GM18508 (cell line): ENCODE measurements around the gene NFX1.
"Not testable (repeated sequence)": the region's sequence is repeated elsewhere in the genome, so short reads cannot be mapped to it uniquely, and the experiment has no call there.

Experiments used
- ATAC-seq: cut with Tn5 transposase; IDR thresholded peaks from one replicate; pipeline ENCODE4 v1.9.1; 2021; ENCODE audit warnings: moderate number of reproducible peaks; ENCODE audit not compliant: insufficient read depth, unreplicated experiment

The NFX1 gene

GRCh38 chr9:33306037-33306436 lies 15.7 kb downstream of the NFX1 start:
- ATAC-seq: no peak

DNA sequence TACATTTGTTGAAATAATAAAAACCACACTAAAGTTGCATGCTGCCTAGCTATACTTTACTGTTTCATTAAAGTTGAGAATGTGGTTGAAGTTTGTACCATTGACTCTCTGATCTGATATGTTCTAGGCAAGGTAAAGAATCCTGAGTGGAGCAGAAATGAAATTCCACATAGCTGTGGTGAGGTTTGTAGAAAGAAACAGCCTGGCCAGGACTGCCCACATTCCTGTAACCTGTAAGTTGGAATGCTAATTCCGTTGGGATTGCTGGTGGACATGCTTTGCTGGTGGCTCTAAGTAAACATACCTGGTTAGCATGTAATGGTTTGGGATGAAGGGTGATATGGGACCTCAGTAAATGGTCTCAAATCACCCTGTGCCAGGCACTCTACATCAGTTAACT lies 16.8 kb downstream of the NFX1 start:
- ATAC-seq: no peak

DNA sequence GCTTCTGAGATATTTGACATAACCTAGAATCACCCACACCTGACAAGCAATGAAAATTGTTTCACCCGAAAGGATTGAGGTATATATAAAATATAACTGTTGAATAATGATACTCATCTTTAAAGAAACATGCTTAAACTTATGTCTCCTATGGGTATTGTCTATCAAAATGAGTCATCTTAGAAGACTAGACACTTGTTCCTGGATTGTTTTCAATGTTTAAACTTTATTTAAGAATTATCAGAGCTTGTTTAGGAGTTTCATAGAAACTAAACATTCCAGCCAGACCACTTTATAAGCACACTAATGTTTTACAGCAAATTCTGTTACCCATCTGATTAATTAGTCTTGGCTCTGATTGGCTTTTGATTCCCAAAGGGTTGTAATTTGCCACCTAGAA lies 19.6 kb downstream of the NFX1 start:
- no peak for ATAC-seq

DNA sequence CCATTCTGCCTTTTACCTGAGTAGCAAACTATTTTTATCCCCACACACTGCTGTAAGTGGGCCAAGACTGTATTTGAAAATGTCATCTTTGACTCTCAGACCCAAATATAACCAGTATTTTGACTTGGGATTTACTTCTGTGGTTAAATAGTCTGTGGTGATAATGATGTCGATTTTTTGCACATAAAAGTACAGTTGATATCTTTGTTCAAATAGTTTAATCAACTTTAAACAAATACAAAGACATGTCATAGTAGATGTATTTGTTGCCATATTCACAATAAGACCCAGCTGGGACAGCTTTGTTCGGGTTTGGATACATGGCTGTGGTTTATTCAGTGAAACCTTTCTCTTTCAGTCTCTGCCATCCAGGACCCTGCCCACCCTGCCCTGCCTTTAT lies 20.4 kb downstream of the NFX1 start:
- no peak for ATAC-seq

- ATAC-seq: no peak
These were observed 21.6 kb downstream of the NFX1 start for GRCh38 chr9:33311953-33312352.

DNA sequence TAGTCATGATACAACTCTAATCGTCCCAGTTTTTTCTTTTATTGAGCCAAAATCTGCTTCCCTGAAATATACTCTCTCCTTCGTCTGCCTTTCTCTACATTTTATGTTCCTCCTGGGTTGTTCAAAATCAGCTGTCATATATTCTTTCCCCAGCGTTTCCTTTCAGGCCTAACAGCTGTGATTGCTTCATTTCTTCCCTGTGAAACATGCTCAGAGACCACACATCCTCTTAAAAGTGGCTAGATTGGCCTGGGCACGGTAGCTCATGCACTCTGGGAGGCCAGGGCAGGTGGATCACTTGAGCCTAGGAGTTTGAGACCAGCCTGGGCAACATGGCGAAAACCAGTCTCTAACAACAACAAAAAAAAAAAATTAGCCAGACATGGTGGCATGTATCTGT lies 25.1 kb downstream of the NFX1 start:
- no peak for ATAC-seq

- ATAC-seq: not testable (repeated sequence)
These were observed 26.8 kb downstream of the NFX1 start for GRCh38 chr9:33317136-33317535.

- ATAC-seq: no peak
These were observed 27.9 kb downstream of the NFX1 start for GRCh38 chr9:33318225-33318624.

DNA sequence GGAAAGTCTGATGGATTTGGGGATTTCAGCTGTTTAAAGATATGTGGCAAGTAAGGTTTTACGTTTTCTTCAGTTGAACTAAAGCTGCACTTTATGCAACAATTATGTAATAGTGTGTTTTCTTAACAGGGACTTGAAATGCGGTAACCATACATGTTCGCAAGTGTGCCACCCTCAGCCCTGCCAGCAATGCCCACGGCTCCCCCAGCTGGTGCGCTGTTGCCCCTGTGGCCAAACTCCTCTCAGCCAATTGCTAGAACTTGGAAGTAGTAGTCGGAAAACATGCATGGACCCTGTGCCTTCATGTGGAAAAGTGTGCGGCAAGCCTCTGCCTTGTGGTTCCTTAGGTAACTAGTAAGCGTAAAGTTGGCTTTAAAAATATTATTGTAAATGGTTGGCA lies 28.5 kb downstream of the NFX1 start:
- no peak for ATAC-seq

DNA sequence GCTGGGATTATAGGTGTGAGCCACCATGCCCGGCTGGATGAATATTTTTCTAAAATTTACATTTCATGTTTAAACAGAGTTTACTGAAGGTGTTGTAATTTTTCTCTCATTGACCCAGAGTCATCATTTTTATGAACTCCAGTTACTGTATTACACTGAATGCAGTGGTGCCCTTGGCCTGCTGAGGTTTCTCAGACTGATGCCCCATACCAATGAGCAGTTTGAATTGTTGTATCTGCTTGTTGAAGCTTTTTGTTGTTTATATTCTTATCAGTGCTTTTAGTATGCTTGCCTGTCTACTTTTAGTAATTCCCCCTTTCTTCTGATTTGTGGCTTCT lies 29.9 kb downstream of the NFX1 start:
- ATAC-seq: no peak

- ATAC-seq: no peak
These were observed 30.4 kb downstream of the NFX1 start for GRCh38 chr9:33320568-33321261.

DNA sequence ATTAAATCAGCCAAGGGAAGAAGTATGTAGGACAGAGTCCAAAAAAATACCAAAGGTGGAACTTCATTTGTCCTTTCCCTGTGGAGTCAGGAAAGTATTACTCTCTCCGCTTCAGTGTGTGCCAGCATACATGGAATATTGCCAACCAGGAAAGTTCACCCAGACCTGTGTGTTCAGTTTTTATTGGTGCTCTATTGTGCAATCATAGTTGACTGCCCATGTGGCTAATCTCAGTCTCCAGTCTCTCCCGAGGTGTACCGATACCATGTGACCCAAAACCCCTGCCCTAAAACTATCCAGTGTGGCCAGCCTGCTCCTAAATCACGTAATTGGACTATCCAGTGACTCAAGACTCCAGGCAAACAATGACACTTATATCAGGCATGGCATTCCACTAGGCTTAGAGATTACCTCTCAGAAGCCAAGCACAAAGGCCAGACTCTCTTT lies 38.8 kb downstream of the NFX1 start:
- ATAC-seq: no peak

DNA sequence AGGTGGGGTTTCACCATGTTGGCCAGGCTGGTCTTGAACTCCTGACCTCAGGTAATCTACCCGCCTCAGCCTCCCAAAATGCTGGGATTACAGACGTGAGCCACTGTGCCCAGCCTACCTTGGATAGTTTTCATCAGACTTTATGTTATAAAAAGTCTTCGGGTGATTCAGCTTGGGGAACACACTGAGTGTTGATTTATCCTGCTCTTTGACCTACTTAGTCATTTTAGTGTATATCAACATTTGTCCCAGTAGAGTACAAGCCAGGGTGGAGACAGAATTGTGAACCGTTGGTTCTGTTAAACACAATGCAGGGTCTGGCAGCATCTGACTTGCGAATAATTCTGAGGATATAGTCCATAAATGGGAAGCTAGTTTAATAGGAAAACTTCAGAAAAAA lies 39.7 kb downstream of the NFX1 start:
- no peak for ATAC-seq

GRCh38 chr9:33331377-33331891 lies 41.1 kb downstream of the NFX1 start:
- no peak for ATAC-seq

DNA sequence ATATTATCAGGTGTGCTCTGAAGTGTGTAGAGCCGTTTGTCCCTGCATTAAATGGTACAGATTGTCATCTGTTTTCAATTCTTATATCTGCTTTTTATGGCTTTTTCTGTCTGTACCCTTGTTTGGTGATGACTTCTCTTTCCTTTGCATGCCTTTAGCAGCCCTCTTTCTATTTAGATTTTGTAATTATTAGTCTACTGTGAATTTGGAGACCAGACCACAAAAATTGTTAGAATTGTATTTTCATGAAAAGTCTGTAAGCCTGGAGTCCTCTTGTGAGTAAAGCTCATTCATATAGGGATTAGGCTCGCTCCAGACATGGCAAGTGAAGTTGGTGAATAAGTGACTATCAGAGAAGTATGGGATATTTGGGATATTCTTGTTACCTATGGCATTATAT lies 41.7 kb downstream of the NFX1 start:
- ATAC-seq: no peak

- ATAC-seq: not testable (repeated sequence)
These were observed 42.6 kb downstream of the NFX1 start for GRCh38 chr9:33332956-33333355.

DNA sequence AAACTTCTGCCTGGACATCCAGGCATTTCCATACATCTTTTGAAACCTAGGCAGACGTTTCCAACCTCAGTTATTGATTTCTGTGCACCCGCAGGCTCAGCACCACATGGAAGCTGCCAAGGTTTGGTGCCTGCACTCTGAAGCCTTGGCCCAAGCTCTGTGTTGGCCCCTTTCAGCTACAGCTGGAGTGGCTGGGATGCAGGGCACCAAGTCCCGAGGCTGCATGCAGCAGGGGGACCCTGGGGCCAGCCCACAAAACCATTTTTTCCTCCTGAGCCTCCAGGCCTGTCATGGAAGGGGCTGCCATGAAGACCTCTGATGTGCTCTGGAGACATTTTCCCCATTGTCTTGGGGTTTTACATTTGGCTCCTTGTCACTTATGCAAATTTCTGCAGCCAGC lies 49.9 kb downstream of the NFX1 start:
- no peak for ATAC-seq

GRCh38 chr9:33341182-33341581 lies 50.9 kb downstream of the NFX1 start:
- ATAC-seq: no peak

GRCh38 chr9:33344145-33344544 lies 53.8 kb downstream of the NFX1 start:
- ATAC-seq: no peak

- no peak for ATAC-seq
These were observed 56.2 kb downstream of the NFX1 start for GRCh38 chr9:33346564-33346963.

DNA sequence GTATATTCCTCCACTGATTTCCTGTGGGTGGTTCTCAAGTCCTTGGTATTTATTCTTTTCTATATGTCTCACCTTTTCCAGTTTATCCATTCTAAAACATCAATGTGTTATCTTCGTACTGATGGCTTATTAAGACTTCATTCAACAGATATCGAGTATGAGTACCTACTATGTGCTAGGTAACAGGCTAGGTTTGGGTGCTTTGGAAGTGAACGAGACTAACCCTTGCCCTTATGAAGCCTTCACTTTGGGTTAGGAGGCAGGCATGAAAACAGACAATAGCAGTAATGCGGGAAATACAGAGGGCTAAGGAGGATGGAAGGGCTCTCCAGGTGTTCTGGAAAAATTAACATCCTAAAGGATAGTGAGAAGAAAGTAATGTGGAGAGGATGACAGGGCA lies 58.7 kb downstream of the NFX1 start:
- no peak for ATAC-seq

- no peak for ATAC-seq
These were observed 59.4 kb downstream of the NFX1 start for GRCh38 chr9:33349743-33350142.

DNA sequence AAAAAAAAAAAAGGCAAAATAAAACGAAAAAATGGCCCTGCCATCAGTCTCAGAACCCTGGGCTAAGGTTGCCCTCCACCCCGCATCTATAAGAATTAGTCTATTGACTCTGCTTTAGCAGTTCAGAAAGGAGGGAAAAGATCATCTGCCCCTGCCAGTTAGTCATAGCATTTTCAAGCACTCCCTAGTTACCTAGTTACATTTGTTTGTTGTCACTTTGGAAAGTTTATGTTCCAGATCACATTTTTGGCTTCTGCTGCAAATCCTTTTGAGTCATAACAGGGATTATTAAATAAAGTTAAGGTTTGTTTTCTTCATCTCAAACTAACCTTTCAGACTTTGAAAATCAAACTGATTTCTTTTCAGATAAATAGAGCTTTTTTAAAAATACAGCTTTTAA lies 60.0 kb downstream of the NFX1 start:
- no peak for ATAC-seq
